ENCODE results near the gene ACOXL.

ACOXL gene

GRCh38 chr2:110876167-110876999, 144.0 kb downstream of the ACOXL start:
- DNase-seq: no peak

- DNase-seq: no peak
Measured at GRCh38 chr2:110877031-110877827, 144.9 kb downstream of the ACOXL start.

GRCh38 chr2:110878150-110878549, 145.8 kb downstream of the ACOXL start:
- no peak for DNase-seq

- peak in 1 of 5 experiments; percentile 55 for DNase-seq
Measured at GRCh38 chr2:110881908-110882307, 149.5 kb downstream of the ACOXL start.

- no peak for DNase-seq
Measured at GRCh38 chr2:110883406-110883805, 151.0 kb downstream of the ACOXL start.

GRCh38 chr2:110885256-110885655, 152.9 kb downstream of the ACOXL start:
- no peak for DNase-seq

- no peak for DNase-seq
Measured at GRCh38 chr2:110886826-110887573, 154.6 kb downstream of the ACOXL start.

- no peak for DNase-seq
Measured at GRCh38 chr2:110888411-110888810, 156.0 kb downstream of the ACOXL start.

- DNase-seq: no peak
Measured at GRCh38 chr2:110891626-110892025, 159.3 kb downstream of the ACOXL start.

- DNase-seq: no peak
Measured at GRCh38 chr2:110896226-110896625, 163.9 kb downstream of the ACOXL start.

GRCh38 chr2:110897966-110898365, 165.6 kb downstream of the ACOXL start:
- no peak for DNase-seq

- no peak for DNase-seq
Measured at GRCh38 chr2:110900191-110900590, 167.8 kb downstream of the ACOXL start.

GRCh38 chr2:110903548-110903947, 171.2 kb downstream of the ACOXL start:
- DNase-seq: no peak

GRCh38 chr2:110904116-110904778, 171.9 kb downstream of the ACOXL start:
- peak in 1 of 5 experiments; percentile 8 for DNase-seq

GRCh38 chr2:110904779-110905148, 172.4 kb downstream of the ACOXL start:
- DNase-seq: no peak

GRCh38 chr2:110905217-110905616, 172.8 kb downstream of the ACOXL start:
- no peak for DNase-seq

- no peak for DNase-seq
Measured at GRCh38 chr2:110906613-110907298, 174.4 kb downstream of the ACOXL start.

- no peak for DNase-seq
Measured at GRCh38 chr2:110909501-110909900, 177.1 kb downstream of the ACOXL start.

GRCh38 chr2:110910423-110910822, 178.1 kb downstream of the ACOXL start:
- no peak for DNase-seq

GRCh38 chr2:110919738-110920137, 187.4 kb downstream of the ACOXL start:
- DNase-seq: no peak

- no peak for DNase-seq
Measured at GRCh38 chr2:110925479-110925878, 193.1 kb downstream of the ACOXL start.

GRCh38 chr2:110927526-110927925, 195.2 kb downstream of the ACOXL start:
- no peak for DNase-seq
